A549 (cell line): Measurements from ENCODE around the gene LILRA6. TPM values are rescaled to one million over a fixed set of nuclear protein-coding genes. Genes with fewer than 3 reads are reported as not detected.
A peak's percentile ranks its signal among the peaks of the same experiment; 100 is the strongest.

Experiments used
- ATAC-seq, 2 experiments: fragments of 200-7000 bp in 1 of 2; fragments of >200 bp in 1 of 2; cut with Nextera tagmentation in 1 of 2; cut with Tn5 transposase in 1 of 2; 3 replicates each; pipeline versions ENCODE4 v1.8.0 to v1.9.1; 2018 to 2020; ENCODE audit warnings: mild to moderate bottlenecking in 1 of 2, moderate library complexity in 1 of 2
- CTCF ChIA-PET: fragments of 300-600 bp; sonication (Branson Sonifier 250); formaldehyde crosslinking; extraction: SDS; loops from one replicate; lab custom pipeline; 2021; ENCODE audit warnings: antibody characterized with exemption, inconsistent platforms; lab: Yijun Ruan, JAX
- POLR2A ChIA-PET: fragments of 350-600 bp; formaldehyde crosslinking; extraction: SDS; loops from one replicate; lab custom pipeline; 2021; ENCODE audit warnings: antibody characterized with exemption, inconsistent platforms; lab: Yijun Ruan, JAX
- DNase-seq, 2 experiments: peaks; one replicate each; pipeline versions ENCODE4 v3.0.0 to v3.0.0-alpha.2; 2011 to 2016; ENCODE audit warnings: low read depth in 1 of 2, low spot score in 1 of 2
- FAIRE-seq: peaks from 2 replicates; lab custom pipeline; 2011; peaks lifted over from hg19 to GRCh38; lab: Jason Lieb, UNC
- H3K27ac ChIP-seq, 2 experiments: fragments of >200 bp; sonication (Bioruptor Twin); formaldehyde crosslinking; 3 replicates each; pipeline ENCODE4 v1.5.1; 2016 to 2017
- H3K4me1 ChIP-seq: fragments of >200 bp; sonication (Bioruptor Twin); formaldehyde crosslinking; 3 replicates; pipeline ENCODE4 v1.6.1; 2016
- H3K4me2 ChIP-seq: fragments of >200 bp; sonication (Bioruptor Twin); formaldehyde crosslinking; 3 replicates; pipeline ENCODE4 v1.6.1; 2016
- H3K4me3 ChIP-seq: fragments of >200 bp; sonication (Bioruptor Twin); formaldehyde crosslinking; 3 replicates; pipeline ENCODE4 v1.5.1; 2016
- H3K9me3 ChIP-seq: fragments of >200 bp; sonication (Bioruptor Twin); formaldehyde crosslinking; 3 replicates; pipeline ENCODE4 v1.6.1; 2016
- CEBPB ChIP-seq, 2 experiments: fragments of >200 bp in 1 of 2; sonication (Bioruptor Twin) in 1 of 2; formaldehyde crosslinking in 1 of 2; IDR thresholded peaks; 2 replicates each; pipeline ENCODE4 v1.6.1; 2012 to 2016
- CHD2 ChIP-seq: fragments of 150-350 bp; IDR thresholded peaks from 2 replicates; pipeline ENCODE4 v1.6.1; 2014; ENCODE audit warnings: low read length; ENCODE audit not compliant: partially characterized antibody
- CHD4 ChIP-seq: fragments of 200-600 bp; sonication (generic); IDR thresholded peaks from 2 replicates; pipeline ENCODE4 v1.6.1; 2016; ENCODE audit warnings: antibody characterized with exemption, mild to moderate bottlenecking, borderline replicate concordance
- EHF ChIP-seq: fragments of 250-450 bp; sonication (Bioruptor Pico); IDR thresholded peaks from 2 replicates; pipeline ENCODE4 v1.5.0; 2020; ENCODE audit warnings: mild to moderate bottlenecking
- FOSB ChIP-seq: fragments of 250-450 bp; sonication (Bioruptor Pico); IDR thresholded peaks from 2 replicates; pipeline ENCODE4 v1.5.0; 2020; ENCODE audit warnings: mild to moderate bottlenecking, moderate library complexity
- GATA3 ChIP-seq: IDR thresholded peaks from 2 replicates; pipeline ENCODE4 v1.6.1; 2012; ENCODE audit warnings: borderline replicate concordance
- HOXA7 ChIP-seq: fragments of 250-450 bp; sonication (Bioruptor Pico); IDR thresholded peaks from 2 replicates; pipeline ENCODE4 v1.5.0; 2020; ENCODE audit warnings: mild to moderate bottlenecking, moderate library complexity
- HOXB13 ChIP-seq: fragments of 250-450 bp; sonication (Bioruptor Pico); IDR thresholded peaks from 2 replicates; pipeline ENCODE4 v1.5.0; 2020; ENCODE audit warnings: low read depth, mild to moderate bottlenecking, moderate library complexity
- HOXB5 ChIP-seq: fragments of 250-450 bp; sonication (Bioruptor Pico); IDR thresholded peaks from 2 replicates; pipeline ENCODE4 v1.5.0; 2020; ENCODE audit warnings: mild to moderate bottlenecking, moderate library complexity
- JUN ChIP-seq, 2 experiments: fragments of >200 bp; sonication (Bioruptor Twin); formaldehyde crosslinking; IDR thresholded peaks; 2 replicates in 1 of 2; 3 replicates in 1 of 2; pipeline ENCODE4 v1.6.1; 2016 to 2017
- NFE2L2 ChIP-seq: fragments of 150-350 bp; conservative IDR thresholded peaks from 2 replicates; pipeline ENCODE4 v1.6.1; 2014; ENCODE audit warnings: low read length
- NPAS2 ChIP-seq: fragments of 250-450 bp; sonication (Bioruptor Pico); IDR thresholded peaks from 2 replicates; pipeline ENCODE4 v1.8.0; 2022; ENCODE audit warnings: mild to moderate bottlenecking, moderate library complexity, borderline replicate concordance
- NR3C1 ChIP-seq: fragments of >200 bp; sonication (Bioruptor Twin); formaldehyde crosslinking; IDR thresholded peaks from 3 replicates; pipeline ENCODE4 v1.6.1; 2017
- POLR2AphosphoS2 ChIP-seq: conservative IDR thresholded peaks from 2 replicates; pipeline ENCODE4 v1.6.1; 2012; ENCODE audit warnings: low read length, improper control_type of control experiment, inconsistent platforms
- RARB ChIP-seq: fragments of 250-450 bp; sonication (Bioruptor Pico); IDR thresholded peaks from 2 replicates; pipeline ENCODE4 v1.8.0; 2021; ENCODE audit warnings: mild to moderate bottlenecking, moderate library complexity
- TFCP2L1 ChIP-seq: fragments of 250-450 bp; sonication (Bioruptor Pico); IDR thresholded peaks from 2 replicates; pipeline ENCODE4 v1.5.0; 2021; ENCODE audit warnings: mild to moderate bottlenecking
- TP53 ChIP-seq: fragments of 250-450 bp; sonication (Bioruptor Pico); IDR thresholded peaks from 2 replicates; pipeline ENCODE4 v1.5.0; 2021; ENCODE audit warnings: mild to moderate bottlenecking, moderate library complexity
- ZNF302 ChIP-seq: fragments of 250-450 bp; sonication (Bioruptor Pico); IDR thresholded peaks from 2 replicates; pipeline ENCODE4 v1.9.0; 2021; ENCODE audit warnings: inconsistent platforms, mild to moderate bottlenecking, moderate library complexity
- WGBS: methylation state at CpG from one replicate; pipeline ENCODE4 v1.1.6; 2017; ENCODE audit errors: missing lambda C conversion rate; 5-methylcytosine and 5-hydroxymethylcytosine counted together
- polyA plus RNA-seq, 4 experiments: library from polyadenylated mRNA; depleted of rRNA in 3 of 4; stranded (reverse); fragments of >200 nt; fragmentation: RNase III in 1 of 4; extraction: RNeasy Plus Mini Kit Qiagen cat#74134 plus additional on column Dnase treatment in 1 of 4; gene quantifications; 2 replicates in 3 of 4; 3 replicates in 1 of 4; pipeline ENCODE4 v1.2.3, GENCODE V29; 2011 to 2017
- TF ChIP-seq, protein P1 (sequence below): fragments of >200 bp; sonication (Bioruptor Twin); formaldehyde crosslinking; IDR thresholded peaks from 3 replicates; pipeline ENCODE4 v1.6.1; 2016
- TF ChIP-seq, protein P2 (sequence below): fragments of >200 bp; sonication (Bioruptor Twin); formaldehyde crosslinking; IDR thresholded peaks from 3 replicates; pipeline ENCODE4 v1.5.1; 2016
- TF ChIP-seq, protein P3 (sequence below): fragments of 250-450 bp; sonication (Bioruptor Pico); IDR thresholded peaks from 2 replicates; pipeline ENCODE4 v1.5.0; 2021; ENCODE audit warnings: mild to moderate bottlenecking, moderate library complexity, borderline replicate concordance
- TF ChIP-seq, protein P4 (sequence below): fragments of 250-450 bp; sonication (Bioruptor Pico); IDR thresholded peaks from 2 replicates; pipeline ENCODE4 v1.5.0; 2020; ENCODE audit warnings: low read depth, mild to moderate bottlenecking, moderate library complexity

Gene LILRA6
- polyA plus RNA-seq, 2 of the 4 experiments (the other 2 are of a cell fraction) = not detected

DNA sequence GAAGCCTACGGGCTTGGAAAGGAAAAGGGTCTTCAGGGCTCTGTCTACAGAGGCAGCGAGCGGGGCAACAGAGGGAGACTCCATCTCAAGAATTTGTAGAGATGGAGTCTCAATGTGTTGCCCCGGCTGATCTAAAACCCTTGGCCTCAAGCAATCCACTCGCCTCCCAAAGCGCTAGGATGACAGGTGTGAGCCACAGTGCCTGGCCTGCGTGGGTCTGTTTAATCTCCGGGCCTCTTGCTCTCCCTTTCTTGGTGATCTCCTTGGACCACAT, 33.9 kb downstream of the LILRA6 start:
- ChIA-PET CTCF (interaction anchor here (0.7 to 2.2 kb wide), 4 partner anchors 10 to 40 kb away, joined by 3 to 8 read pairs (median 5); no protein-coding TSS in a partner anchor), POLR2A (interaction anchor here (2.7 to 5.0 kb wide), 4 partner anchors 8 to 72 kb away, joined by 14 to 55 read pairs (median 40); partner anchors contain the start of genes CNOT3, MBOAT7, RPS9 and TSEN34)
- Histone ChIP-seq H3K9me3 (no peaks in the 10 kb centered on the region), H3K4me1 (peaks cover 76% of the 10 kb centered on the region), H3K4me3 (peak overlapping the region; percentile 5; the same call in 1 of the 3 replicates), H3K4me2 (peak overlapping the region; percentile 93), H3K27ac (peak overlapping the region; percentile 14 to 68; a peak in 4 of 6 replicates)
- DNase-seq (peak in 1 of 2 experiments; percentile 47), ATAC-seq (peak; percentile 8 to 17), FAIRE-seq (no peak)
- 75% methylated on average over 8 of the region's 8 CpGs for WGBS
- TF ChIP-seq, protein P1, sequence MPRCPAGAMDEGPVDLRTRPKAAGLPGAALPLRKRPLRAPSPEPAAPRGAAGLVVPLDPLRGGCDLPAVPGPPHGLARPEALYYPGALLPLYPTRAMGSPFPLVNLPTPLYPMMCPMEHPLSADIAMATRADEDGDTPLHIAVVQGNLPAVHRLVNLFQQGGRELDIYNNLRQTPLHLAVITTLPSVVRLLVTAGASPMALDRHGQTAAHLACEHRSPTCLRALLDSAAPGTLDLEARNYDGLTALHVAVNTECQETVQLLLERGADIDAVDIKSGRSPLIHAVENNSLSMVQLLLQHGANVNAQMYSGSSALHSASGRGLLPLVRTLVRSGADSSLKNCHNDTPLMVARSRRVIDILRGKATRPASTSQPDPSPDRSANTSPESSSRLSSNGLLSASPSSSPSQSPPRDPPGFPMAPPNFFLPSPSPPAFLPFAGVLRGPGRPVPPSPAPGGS = 0 out of 3 replicates have a peak, but pooled peaks have one; percentile 31
- TF ChIP-seq, protein P2, sequence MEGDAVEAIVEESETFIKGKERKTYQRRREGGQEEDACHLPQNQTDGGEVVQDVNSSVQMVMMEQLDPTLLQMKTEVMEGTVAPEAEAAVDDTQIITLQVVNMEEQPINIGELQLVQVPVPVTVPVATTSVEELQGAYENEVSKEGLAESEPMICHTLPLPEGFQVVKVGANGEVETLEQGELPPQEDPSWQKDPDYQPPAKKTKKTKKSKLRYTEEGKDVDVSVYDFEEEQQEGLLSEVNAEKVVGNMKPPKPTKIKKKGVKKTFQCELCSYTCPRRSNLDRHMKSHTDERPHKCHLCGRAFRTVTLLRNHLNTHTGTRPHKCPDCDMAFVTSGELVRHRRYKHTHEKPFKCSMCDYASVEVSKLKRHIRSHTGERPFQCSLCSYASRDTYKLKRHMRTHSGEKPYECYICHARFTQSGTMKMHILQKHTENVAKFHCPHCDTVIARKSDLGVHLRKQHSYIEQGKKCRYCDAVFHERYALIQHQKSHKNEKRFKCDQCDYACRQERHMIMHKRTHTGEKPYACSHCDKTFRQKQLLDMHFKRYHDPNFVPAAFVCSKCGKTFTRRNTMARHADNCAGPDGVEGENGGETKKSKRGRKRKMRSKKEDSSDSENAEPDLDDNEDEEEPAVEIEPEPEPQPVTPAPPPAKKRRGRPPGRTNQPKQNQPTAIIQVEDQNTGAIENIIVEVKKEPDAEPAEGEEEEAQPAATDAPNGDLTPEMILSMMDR = no peak
- peak in 1 of 2 experiments; percentile 33; a peak in 1 of 5 replicates for TF ChIP-seq JUN (IDR thresholded peaks at IDR 0.05)

DNA sequence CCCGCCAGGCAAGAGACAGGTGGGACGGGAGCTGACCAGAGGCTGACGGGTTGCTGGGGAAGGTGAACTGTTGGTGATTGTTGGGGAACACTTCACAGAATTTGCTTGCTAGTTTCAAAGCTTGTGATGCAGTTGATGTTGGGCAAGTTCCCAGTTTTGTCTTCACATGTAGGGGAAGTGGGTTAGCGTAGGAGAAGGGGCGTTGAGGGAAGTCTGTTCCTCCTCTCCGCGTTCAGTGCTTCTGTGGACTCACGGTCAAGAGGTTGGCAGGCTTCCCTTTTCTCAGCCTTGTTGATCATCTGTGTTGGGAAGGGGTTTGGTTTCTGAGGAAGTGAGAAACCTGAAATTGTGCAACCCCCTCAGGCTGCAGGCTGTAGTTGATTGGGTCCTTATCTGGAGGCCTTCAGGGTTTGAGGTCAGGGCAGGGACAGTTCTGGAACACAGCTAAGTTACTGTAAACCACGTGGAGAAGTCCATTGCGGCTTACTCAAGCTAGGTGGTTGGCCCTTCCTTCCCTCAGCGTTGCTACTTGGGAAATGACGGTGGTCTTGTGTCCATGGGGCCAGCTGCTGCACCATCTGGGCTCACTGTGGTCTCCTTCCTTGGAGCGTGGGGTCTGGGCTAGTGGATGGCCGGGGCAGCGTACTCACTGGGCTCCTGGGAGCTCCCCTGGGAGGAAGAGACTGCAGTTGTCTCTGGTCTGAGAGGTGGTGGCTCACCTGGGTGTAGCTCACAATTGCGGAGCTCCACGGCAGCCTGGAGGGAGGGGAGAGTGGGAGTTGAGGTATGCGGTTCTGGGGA, 34.4 kb downstream of the LILRA6 start:
- Histone ChIP-seq H3K4me1 (peaks cover 82% of the 10 kb centered on the region), H3K27ac (peak overlapping the region; percentile 14 to 68; a peak in 3 of 6 replicates), H3K4me2 (peak overlapping the region; percentile 93), H3K9me3 (no peaks in the 10 kb centered on the region), H3K4me3 (peak overlapping the region; percentile 7; the same call in 1 of the 3 replicates)
- 75% methylated on average over 18 of the region's 18 CpGs for WGBS
- peak in 1 of 2 experiments; percentile 59 for DNase-seq
- ChIA-PET CTCF (interaction anchor here (0.6 to 2.2 kb wide), 5 partner anchors 9 to 39 kb away, joined by 3 to 8 read pairs (median 4); no protein-coding TSS in a partner anchor), POLR2A (interaction anchor here (2.7 to 5.0 kb wide), 3 partner anchors 8 to 71 kb away, joined by 14 to 55 read pairs (median 47); partner anchors contain the start of genes CNOT3, MBOAT7, RPS9 and TSEN34)
- FAIRE-seq = no peak
- ATAC-seq = peak; percentile 2 to 12; a peak in 5 of 6 replicates
- TF ChIP-seq NPAS2 (CRISPR knock-in tag) = 0 out of 2 replicates have a peak, but pooled peaks have one; percentile 7
- TF ChIP-seq CEBPB (IDR thresholded peaks at IDR 0.05) = peak; percentile 8 to 66; a peak in 2 of 4 replicates
- peak; percentile 82 for TF ChIP-seq RARB (CRISPR knock-in tag)
- TF ChIP-seq JUN (IDR thresholded peaks at IDR 0.05) = peak; percentile 68 to 79; a peak in 4 of 5 replicates
- TF ChIP-seq FOSB (CRISPR knock-in tag) = peak; percentile 95
- peak; percentile 21; the same call in 1 of the 2 replicates for TF ChIP-seq EHF (CRISPR knock-in tag)
- peak; percentile 98 for TF ChIP-seq HOXA7
- TF ChIP-seq CHD2 = peak; percentile 45
- TF ChIP-seq HOXB5 = peak; percentile 39; the same call in 1 of the 2 replicates
- TF ChIP-seq TFCP2L1 (CRISPR knock-in tag) = peak; percentile 96
- peak; percentile 95 for TF ChIP-seq TP53 (CRISPR knock-in tag)
- TF ChIP-seq HOXB13 (CRISPR knock-in tag) = no peak
- TF ChIP-seq, protein P3, sequence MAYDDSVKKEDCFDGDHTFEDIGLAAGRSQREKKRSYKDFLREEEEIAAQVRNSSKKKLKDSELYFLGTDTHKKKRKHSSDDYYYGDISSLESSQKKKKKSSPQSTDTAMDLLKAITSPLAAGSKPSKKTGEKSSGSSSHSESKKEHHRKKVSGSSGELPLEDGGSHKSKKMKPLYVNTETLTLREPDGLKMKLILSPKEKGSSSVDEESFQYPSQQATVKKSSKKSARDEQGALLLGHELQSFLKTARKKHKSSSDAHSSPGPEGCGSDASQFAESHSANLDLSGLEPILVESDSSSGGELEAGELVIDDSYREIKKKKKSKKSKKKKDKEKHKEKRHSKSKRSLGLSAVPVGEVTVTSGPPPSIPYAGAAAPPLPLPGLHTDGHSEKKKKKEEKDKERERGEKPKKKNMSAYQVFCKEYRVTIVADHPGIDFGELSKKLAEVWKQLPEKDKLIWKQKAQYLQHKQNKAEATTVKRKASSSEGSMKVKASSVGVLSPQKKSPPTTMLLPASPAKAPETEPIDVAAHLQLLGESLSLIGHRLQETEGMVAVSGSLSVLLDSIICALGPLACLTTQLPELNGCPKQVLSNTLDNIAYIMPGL (CRISPR knock-in tag) = peak; percentile 80
- peak; percentile 92; the same call in 1 of the 2 replicates for TF ChIP-seq POLR2AphosphoS2
- no peak for TF ChIP-seq NR3C1
- TF ChIP-seq GATA3 = no peak
- 0 out of 2 replicates have a peak, but pooled peaks have one; percentile 23 for TF ChIP-seq ZNF302
- no peak for TF ChIP-seq NFE2L2
- TF ChIP-seq, protein P4, sequence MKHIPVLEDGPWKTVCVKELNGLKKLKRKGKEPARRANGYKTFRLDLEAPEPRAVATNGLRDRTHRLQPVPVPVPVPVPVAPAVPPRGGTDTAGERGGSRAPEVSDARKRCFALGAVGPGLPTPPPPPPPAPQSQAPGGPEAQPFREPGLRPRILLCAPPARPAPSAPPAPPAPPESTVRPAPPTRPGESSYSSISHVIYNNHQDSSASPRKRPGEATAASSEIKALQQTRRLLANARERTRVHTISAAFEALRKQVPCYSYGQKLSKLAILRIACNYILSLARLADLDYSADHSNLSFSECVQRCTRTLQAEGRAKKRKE = peak; percentile 78
- no peak for TF ChIP-seq CHD4
